NB4 (cell line): ENCODE results near the gene PLEKHH2.

Experiments used
- TF ChIP-seq, protein P1 (sequence below): IDR thresholded peaks from one replicate; pipeline ENCODE4 v1.5.1; 2012; ENCODE audit warnings: low read depth, low read length
- TF ChIP-seq, protein P2 (sequence below): IDR thresholded peaks from 2 replicates; pipeline ENCODE4 v1.6.1; 2011; ENCODE audit warnings: low read depth, low read length

DNA sequence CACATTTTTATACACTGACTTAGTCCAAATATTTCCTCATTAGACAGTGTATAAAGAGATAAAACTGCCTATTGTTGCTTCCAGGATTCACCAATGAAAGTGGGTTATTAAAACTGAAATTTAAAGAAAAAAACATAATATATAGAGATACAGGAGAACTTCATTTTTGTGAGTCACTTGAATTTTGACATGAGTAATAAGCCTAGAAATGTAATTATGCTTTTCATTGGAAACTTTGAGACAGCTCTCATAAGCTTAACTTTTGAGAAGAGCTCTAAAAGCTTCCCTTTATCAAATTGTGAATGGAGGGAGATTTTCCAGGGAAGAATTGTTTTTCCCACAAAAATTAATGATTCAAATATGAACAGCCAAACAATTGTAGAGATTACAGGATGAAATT, 150.8 kb downstream of the PLEKHH2 start:
- TF ChIP-seq, protein P1, sequence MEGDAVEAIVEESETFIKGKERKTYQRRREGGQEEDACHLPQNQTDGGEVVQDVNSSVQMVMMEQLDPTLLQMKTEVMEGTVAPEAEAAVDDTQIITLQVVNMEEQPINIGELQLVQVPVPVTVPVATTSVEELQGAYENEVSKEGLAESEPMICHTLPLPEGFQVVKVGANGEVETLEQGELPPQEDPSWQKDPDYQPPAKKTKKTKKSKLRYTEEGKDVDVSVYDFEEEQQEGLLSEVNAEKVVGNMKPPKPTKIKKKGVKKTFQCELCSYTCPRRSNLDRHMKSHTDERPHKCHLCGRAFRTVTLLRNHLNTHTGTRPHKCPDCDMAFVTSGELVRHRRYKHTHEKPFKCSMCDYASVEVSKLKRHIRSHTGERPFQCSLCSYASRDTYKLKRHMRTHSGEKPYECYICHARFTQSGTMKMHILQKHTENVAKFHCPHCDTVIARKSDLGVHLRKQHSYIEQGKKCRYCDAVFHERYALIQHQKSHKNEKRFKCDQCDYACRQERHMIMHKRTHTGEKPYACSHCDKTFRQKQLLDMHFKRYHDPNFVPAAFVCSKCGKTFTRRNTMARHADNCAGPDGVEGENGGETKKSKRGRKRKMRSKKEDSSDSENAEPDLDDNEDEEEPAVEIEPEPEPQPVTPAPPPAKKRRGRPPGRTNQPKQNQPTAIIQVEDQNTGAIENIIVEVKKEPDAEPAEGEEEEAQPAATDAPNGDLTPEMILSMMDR: no peak
- TF ChIP-seq, protein P2, sequence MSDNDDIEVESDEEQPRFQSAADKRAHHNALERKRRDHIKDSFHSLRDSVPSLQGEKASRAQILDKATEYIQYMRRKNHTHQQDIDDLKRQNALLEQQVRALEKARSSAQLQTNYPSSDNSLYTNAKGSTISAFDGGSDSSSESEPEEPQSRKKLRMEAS: no peak
